Activated CD4-positive, alpha-beta T cell treated with anti-CD3 and anti-CD28 coated beads for 1 hour (primary cell): ENCODE results near the gene COL8A2.
"Not testable (repeated sequence)": the region's sequence is repeated elsewhere in the genome, so short reads cannot be mapped to it uniquely, and the experiment has no call there.

Experiments used
- DNase-seq: peaks from one replicate; pipeline ENCODE4 v3.0.0-alpha.2; 2020

Gene COL8A2

DNA sequence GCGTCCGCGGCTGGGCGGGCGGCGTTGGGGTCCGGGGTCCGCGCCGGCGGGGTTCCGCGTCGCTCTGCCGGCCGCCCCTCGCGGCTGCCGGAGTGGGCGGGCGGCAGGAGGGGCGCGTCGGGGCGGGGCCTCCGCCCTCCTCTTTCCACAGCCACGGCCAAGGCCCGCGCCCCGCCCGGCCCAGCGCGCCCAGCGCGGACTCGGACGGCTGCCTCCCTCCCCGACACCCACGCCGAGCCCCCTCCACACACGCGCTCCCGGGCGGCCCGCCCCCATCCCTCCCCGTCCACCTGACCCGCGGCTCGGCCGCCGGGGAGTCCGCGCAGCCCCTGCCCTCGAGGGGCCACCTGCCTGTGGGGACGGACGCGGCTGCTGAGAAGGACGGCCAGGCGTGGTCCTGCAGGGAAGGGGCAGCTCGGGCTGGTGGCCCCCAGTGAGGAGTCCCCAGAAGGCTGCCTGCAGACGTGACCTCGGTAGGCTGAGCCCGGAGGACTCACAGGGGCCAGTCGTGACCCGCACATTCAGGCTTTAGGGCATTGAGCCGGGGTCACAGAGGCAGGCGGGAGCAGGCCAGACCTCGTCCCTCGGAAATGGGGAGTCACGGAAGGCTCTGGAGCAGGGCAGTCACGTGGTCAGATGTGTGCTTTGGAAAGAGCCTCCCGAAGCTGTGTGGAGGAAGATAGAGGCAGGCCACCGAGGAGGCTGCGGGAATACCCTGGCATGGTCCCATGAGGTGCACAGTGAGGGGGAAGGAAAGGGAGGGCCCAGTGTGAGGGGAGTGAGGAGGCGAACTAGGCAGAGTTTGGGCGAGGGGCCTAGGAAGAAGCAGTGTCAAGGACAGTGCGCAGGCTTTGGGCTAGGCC is at the start of gene COL8A2:
TSS of gene COL8A2 (minus strand) at position 94 of the 863 bp plus-strand sequence. CDS start 24,980 bp downstream, outside the sequence.
- DNase-seq = no peak

GRCh38 chr1:36174713-36175112 is 49.7 kb upstream of the COL8A2 start:
- DNase-seq = no peak

- no peak for DNase-seq
These were observed 48.0 kb upstream of the COL8A2 start for GRCh38 chr1:36172983-36173382.

GRCh38 chr1:36172017-36172747 is 47.2 kb upstream of the COL8A2 start:
- DNase-seq = no peak

GRCh38 chr1:36170643-36171412 is 45.8 kb upstream of the COL8A2 start:
- DNase-seq = no peak

DNA sequence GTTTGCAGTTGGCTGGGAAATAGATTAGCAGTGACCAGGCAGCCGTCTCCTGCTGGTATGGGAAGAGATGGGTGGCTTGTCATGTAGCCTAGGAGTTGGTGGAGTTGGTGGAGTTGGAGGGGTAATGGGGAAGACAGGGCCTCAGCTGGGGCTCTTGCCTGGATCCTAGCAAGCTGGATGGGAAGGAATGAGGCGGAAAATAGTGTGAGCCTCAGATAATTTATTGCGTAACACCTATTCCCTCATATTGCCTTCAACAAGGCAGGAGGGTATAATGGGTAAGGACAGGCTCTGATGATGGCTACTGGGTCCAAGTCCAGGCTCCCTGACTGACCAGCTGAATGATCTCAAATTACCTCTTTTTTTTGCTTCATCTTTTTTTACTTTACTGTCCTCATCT is 43.5 kb upstream of the COL8A2 start:
- DNase-seq = no peak

DNA sequence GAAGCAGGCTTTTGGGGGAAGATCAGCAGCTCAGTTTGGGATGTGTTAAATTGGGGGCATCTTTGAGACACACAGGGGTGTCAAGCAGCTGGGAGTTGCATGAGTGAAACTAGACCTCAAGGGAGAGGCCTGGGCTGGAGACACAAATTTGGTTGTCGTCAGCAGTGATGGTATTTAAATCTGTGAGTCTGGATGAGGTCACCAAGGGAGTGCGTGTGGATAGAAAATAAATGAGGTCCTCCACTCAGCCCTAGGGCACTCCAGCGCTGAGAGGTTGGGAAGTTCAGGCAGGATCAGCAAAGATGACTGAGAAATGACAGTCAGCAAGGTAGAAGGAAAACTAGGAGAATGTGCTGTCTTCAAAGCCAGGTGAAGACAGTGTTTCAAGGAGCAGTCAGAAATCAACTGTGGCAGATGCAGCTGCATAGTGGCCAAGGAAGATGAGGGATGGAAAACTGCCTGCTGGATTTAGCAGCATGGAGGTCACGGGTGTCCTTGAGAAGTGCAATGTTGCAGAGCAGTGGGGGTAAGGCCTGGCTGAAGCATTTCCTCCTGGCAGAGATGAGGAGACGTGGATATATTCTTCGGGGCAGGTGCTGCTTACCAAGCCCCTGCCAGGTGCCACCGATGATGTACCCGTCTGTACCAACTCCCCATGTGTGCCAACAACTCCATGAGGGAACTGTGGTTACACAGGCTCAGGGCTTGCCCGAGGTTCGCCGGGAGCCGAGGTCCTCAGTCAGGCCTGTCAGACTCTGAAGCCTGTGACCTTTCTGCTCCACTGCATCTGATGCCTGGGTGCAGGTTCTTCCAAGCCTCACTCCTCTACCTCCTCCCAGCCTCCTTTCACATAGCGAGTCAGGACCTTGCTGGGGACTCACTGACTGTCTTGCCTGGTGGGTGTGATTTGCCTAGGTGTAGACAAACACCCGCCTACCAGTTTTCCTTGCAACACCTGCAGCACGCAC is 42.2 kb upstream of the COL8A2 start:
- DNase-seq = no peak

GRCh38 chr1:36166136-36166535 is 41.1 kb upstream of the COL8A2 start:
- DNase-seq = no peak

- DNase-seq = no peak
These were observed 40.1 kb upstream of the COL8A2 start for GRCh38 chr1:36165145-36165544.

DNA sequence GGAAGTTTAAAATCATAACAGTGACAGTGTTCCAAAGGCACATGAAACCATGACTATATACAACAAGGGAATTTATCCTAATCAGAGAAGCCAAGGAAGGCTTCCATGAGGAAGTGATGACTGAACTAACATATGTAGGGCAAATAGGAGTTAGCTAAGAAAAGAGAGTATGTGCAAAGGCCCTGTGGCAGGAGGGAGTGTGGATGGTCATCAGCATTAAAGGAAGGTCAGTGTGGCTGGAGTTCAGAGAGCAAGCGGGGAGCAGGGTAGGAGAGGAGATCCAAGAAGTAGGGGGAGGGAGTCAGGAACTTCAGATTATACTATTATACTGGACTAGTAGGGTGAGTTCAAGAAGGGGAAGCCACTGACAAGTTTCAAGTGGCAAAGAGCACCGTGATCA is 39.3 kb upstream of the COL8A2 start:
- no peak for DNase-seq

DNA sequence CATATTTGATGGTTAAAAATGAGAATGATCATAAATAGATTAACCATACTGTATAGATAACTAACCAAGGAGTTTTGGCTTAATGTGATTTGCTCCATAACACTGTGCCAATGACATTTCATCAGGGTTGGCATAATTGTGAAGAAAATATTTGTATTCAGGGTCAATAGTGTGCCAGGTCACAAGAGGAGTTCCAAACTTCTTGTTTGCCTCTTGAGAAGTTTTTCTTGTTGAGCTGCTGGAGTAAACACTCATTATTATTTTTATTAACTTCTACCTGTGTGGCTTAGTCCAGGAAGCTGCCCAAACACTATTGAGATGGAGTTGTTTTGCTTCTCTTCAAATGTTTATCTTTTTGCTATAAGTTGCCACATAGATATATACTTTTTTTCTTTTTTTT is 38.4 kb upstream of the COL8A2 start:
- no peak for DNase-seq

GRCh38 chr1:36162680-36163239 is 37.7 kb upstream of the COL8A2 start:
- no peak for DNase-seq

GRCh38 chr1:36161641-36162531 is 36.9 kb upstream of the COL8A2 start:
- no peak for DNase-seq

GRCh38 chr1:36160949-36161485 is 36.0 kb upstream of the COL8A2 start:
- DNase-seq = no peak

- DNase-seq = no peak
These were observed 35.4 kb upstream of the COL8A2 start for GRCh38 chr1:36160388-36160948.

- no peak for DNase-seq
These were observed 34.8 kb upstream of the COL8A2 start for GRCh38 chr1:36159614-36160387.

DNA sequence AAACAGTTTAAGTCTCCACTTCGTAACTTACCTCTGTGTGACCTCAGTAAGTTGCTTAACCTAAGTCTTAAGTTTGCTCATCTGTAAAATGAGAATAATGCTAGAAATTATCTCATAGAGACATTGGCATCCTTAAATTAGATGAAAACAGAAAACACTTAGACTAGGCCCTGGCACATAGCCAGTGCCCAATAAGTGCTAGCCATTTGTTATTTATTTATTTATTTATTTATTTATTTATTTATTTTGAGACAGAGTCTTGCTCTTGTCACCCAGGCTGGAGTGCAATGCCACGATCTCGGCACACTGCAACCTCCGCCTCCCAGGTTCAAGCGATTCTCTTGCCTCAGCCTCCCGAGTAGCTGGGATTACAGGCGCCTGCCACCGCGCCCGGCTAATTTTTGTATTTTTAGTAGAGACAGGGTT is 33.8 kb upstream of the COL8A2 start:
- not testable (repeated sequence) for DNase-seq

- no peak for DNase-seq
These were observed 33.2 kb upstream of the COL8A2 start for GRCh38 chr1:36157973-36158826.
